WTC11 (cell line): ENCODE data around the gene PPP1R27. TPM values are rescaled to one million over a fixed set of nuclear protein-coding genes. Genes with fewer than 3 reads are reported as not detected.

Experiments
- ATAC-seq: fragments of 200-7000 bp; cut with Tn5 transposase; 2 replicates; pipeline ENCODE4 v1.10.0; 2021; ENCODE audit warnings: mild to moderate bottlenecking, moderate library complexity
- CTCF ChIA-PET: fragments of 300-600 bp; sonication (Branson Sonifier 250); formaldehyde crosslinking; loops from one replicate; lab custom pipeline; 2021; ENCODE audit warnings: antibody characterized with exemption; lab: Charles Lee
- POLR2A ChIA-PET: fragments of 350-600 bp; sonication (Branson Sonifier 250); formaldehyde crosslinking; loops from one replicate; lab custom pipeline; 2021; ENCODE audit warnings: antibody characterized with exemption; lab: Charles Lee
- DNase-seq: peaks from one replicate; pipeline ENCODE4 v3.0.0; 2021; ENCODE audit warnings: low spot score
- H3K27ac Mint-ChIP-seq: 2 replicates; pipeline ENCODE4 v1.8.0; 2021; ENCODE audit warnings: mixed read lengths
- H3K27me3 Mint-ChIP-seq: 2 replicates; pipeline ENCODE4 v1.8.0; 2021; ENCODE audit warnings: low read depth, mild to moderate bottlenecking, moderate library complexity, mixed read lengths
- H3K36me3 Mint-ChIP-seq: 2 replicates; pipeline ENCODE4 v1.8.0; 2021; ENCODE audit warnings: mixed read lengths
- H3K4me1 Mint-ChIP-seq: 2 replicates; pipeline ENCODE4 v1.8.0; 2022; ENCODE audit warnings: mixed read lengths
- H3K4me3 Mint-ChIP-seq: 2 replicates; pipeline ENCODE4 v1.8.0; 2021; ENCODE audit warnings: mild to moderate bottlenecking, moderate library complexity, mixed read lengths
- H3K9me3 Mint-ChIP-seq: 2 replicates; pipeline ENCODE4 v1.8.0; 2021; ENCODE audit warnings: mixed read lengths
- ARID4B ChIP-seq: sonication (generic); formaldehyde crosslinking; IDR thresholded peaks from 2 replicates; pipeline ENCODE4 v1.8.0; 2023; ENCODE audit warnings: missing genetic modification reagents, mild to moderate bottlenecking, borderline replicate concordance
- ATF2 ChIP-seq: sonication (generic); formaldehyde crosslinking; IDR thresholded peaks from 2 replicates; pipeline ENCODE4 v1.8.1; 2022; ENCODE audit warnings: low read depth, missing genetic modification reagents, borderline replicate concordance
- ATF6 ChIP-seq: sonication (generic); formaldehyde crosslinking; IDR thresholded peaks from 2 replicates; pipeline ENCODE4 v1.8.1; 2023; ENCODE audit warnings: mild to moderate bottlenecking, missing genetic modification reagents
- CBFB ChIP-seq: sonication (generic); formaldehyde crosslinking; IDR thresholded peaks from 2 replicates; pipeline ENCODE4 v1.8.1; 2022; ENCODE audit warnings: mild to moderate bottlenecking, low read depth, missing genetic modification reagents
- CREB1 ChIP-seq: sonication (generic); formaldehyde crosslinking; IDR thresholded peaks from 2 replicates; pipeline ENCODE4 v1.8.0; 2023; ENCODE audit warnings: mild to moderate bottlenecking, missing genetic modification reagents
- CTCF ChIP-seq: fragments of 200-600 bp; IDR thresholded peaks from 2 replicates; pipeline ENCODE4 v1.8.0; 2022; ENCODE audit warnings: antibody characterized with exemption
- E2F4 ChIP-seq: sonication (generic); formaldehyde crosslinking; IDR thresholded peaks from 2 replicates; pipeline ENCODE4 v1.8.1; 2022; ENCODE audit warnings: low read depth, mild to moderate bottlenecking, moderate library complexity, missing genetic modification reagents, borderline replicate concordance
- EMX1 ChIP-seq: fragments of 250-450 bp; sonication (Bioruptor Pico); IDR thresholded peaks from 2 replicates; pipeline ENCODE4 v1.8.0; 2021; ENCODE audit warnings: mild to moderate bottlenecking
- FOXK1 ChIP-seq: sonication (generic); formaldehyde crosslinking; IDR thresholded peaks from 2 replicates; pipeline ENCODE4 v1.8.0; 2022; ENCODE audit warnings: mild to moderate bottlenecking, moderate library complexity, missing genetic modification reagents
- GRHL2 ChIP-seq: fragments of 250-450 bp; sonication (Bioruptor Pico); IDR thresholded peaks from 2 replicates; pipeline ENCODE4 v1.8.0; 2022; ENCODE audit warnings: mild to moderate bottlenecking, moderate library complexity; ENCODE audit not compliant: insufficient replicate concordance, severe bottlenecking
- IRF2 ChIP-seq: sonication (generic); formaldehyde crosslinking; IDR thresholded peaks from 2 replicates; pipeline ENCODE4 v1.8.0; 2022; ENCODE audit warnings: low read depth, missing genetic modification reagents, borderline replicate concordance
- JUN ChIP-seq: sonication (generic); formaldehyde crosslinking; IDR thresholded peaks from 2 replicates; pipeline ENCODE4 v1.8.0; 2023; ENCODE audit warnings: mild to moderate bottlenecking, missing genetic modification reagents
- KAT7 ChIP-seq: sonication (generic); formaldehyde crosslinking; IDR thresholded peaks from 2 replicates; pipeline ENCODE4 v1.8.1; 2023; ENCODE audit warnings: missing genetic modification reagents, mild to moderate bottlenecking, borderline replicate concordance
- NR2C2 ChIP-seq: sonication (generic); formaldehyde crosslinking; IDR thresholded peaks from 2 replicates; pipeline ENCODE4 v1.8.0; 2022; ENCODE audit warnings: mild to moderate bottlenecking, missing genetic modification reagents
- OVOL2 ChIP-seq: fragments of 250-450 bp; sonication (Bioruptor Pico); IDR thresholded peaks from 2 replicates; pipeline ENCODE4 v1.9.0; 2021; ENCODE audit warnings: mild to moderate bottlenecking, borderline replicate concordance
- SMAD3 ChIP-seq: sonication (generic); formaldehyde crosslinking; IDR thresholded peaks from 2 replicates; pipeline ENCODE4 v1.8.0; 2022; ENCODE audit warnings: missing genetic modification reagents, mild to moderate bottlenecking, borderline replicate concordance
- USF1 ChIP-seq: sonication (generic); formaldehyde crosslinking; IDR thresholded peaks from 2 replicates; pipeline ENCODE4 v1.8.0; 2022; ENCODE audit warnings: mild to moderate bottlenecking, missing genetic modification reagents
- ZNF121 ChIP-seq: sonication (generic); formaldehyde crosslinking; IDR thresholded peaks from 2 replicates; pipeline ENCODE4 v1.8.0; 2023; ENCODE audit warnings: missing genetic modification reagents
- ZNF281 ChIP-seq: sonication (generic); formaldehyde crosslinking; IDR thresholded peaks from 2 replicates; pipeline ENCODE4 v1.8.0; 2023; ENCODE audit warnings: mild to moderate bottlenecking, missing genetic modification reagents
- ZNF396 ChIP-seq: fragments of 250-450 bp; sonication (Bioruptor Pico); IDR thresholded peaks from 2 replicates; pipeline ENCODE4 v1.8.0; 2021; ENCODE audit warnings: mild to moderate bottlenecking, moderate library complexity, borderline replicate concordance
- ZNF423 ChIP-seq: fragments of 250-450 bp; sonication (Bioruptor Pico); IDR thresholded peaks from 2 replicates; pipeline ENCODE4 v2.1.2; 2022; ENCODE audit warnings: mild to moderate bottlenecking, moderate library complexity
- ZNF671 ChIP-seq: fragments of 250-450 bp; sonication (Bioruptor Pico); IDR thresholded peaks from 2 replicates; pipeline ENCODE4 v1.8.0; 2021; ENCODE audit warnings: mild to moderate bottlenecking
- total RNA-seq: library from RNA; stranded (reverse); gene quantifications from 3 replicates; pipeline ENCODE4 v1.2.3, GENCODE V29; 2021

PPP1R27 gene
- total RNA-seq, 1 experiment from 2014 or later, result not detected

- POLR2A ChIA-PET, result interaction anchor here (0.6 to 2.1 kb wide), 2 partner anchors 20 to 135 kb away, joined by 3 to 6 read pairs; partner anchors contain the start of genes ALYREF and ANAPC11
- no peaks in the 10 kb centered on the region for H3K9me3 Mint-ChIP-seq
- ATAC-seq, result no peak
- TF ChIP-seq ZNF396 (no peak), CREB1 (CRISPR knock-in tag) (no peak), E2F4 (peak; percentile 24; the same call in 1 of the 2 replicates), ZNF121 (CRISPR knock-in tag) (no peak), GRHL2 (CRISPR knock-in tag) (no peak), IRF2 (CRISPR knock-in tag) (no peak), CTCF (no peak), KAT7 (CRISPR knock-in tag) (peak; percentile 69; the same call in 1 of the 2 replicates), ZNF281 (no peak), ATF6 (CRISPR knock-in tag) (no peak), EMX1 (CRISPR knock-in tag) (no peak; the same call in none of the 2 replicates), CBFB (CRISPR knock-in tag) (no peak), NR2C2 (CRISPR knock-in tag) (no peak), SMAD3 (CRISPR knock-in tag) (peak; percentile 85; the same call in 1 of the 2 replicates), ZNF671 (CRISPR knock-in tag) (no peak), OVOL2 (CRISPR knock-in tag) (no peak), FOXK1 (CRISPR knock-in tag) (peak; percentile 81), USF1 (CRISPR knock-in tag) (peak; percentile 90), ATF2 (CRISPR knock-in tag) (no peak), ZNF423 (CRISPR knock-in tag) (no peak), JUN (peak; percentile 52; the same call in 1 of the 2 replicates), ARID4B (CRISPR knock-in tag) (peak; percentile 74)
Observed at GRCh38 chr17:81871387-81872230, 36.8 kb upstream of the PPP1R27 start.

More at GRCh38 chr17:81871387-81872230, 36.8 kb upstream of the PPP1R27 start:
- Mint-ChIP-seq H3K36me3 (no peaks in the 10 kb centered on the region), H3K4me3 (peak overlapping the region; percentile 77), H3K27me3 (no peaks in the 10 kb centered on the region; the same call in 1 of the 2 replicates), H3K27ac (peak overlapping the region; percentile 53), H3K4me1 (peaks cover 16% of the 10 kb centered on the region)
- peak; percentile 82 for DNase-seq
- CTCF ChIA-PET, result interaction anchor here (1.2 kb wide), 1 partner anchor 43 kb away, joined by 3 read pairs; no protein-coding TSS in a partner anchor
